Activated CD8-positive, alpha-beta T cell treated with anti-CD3 and anti-CD28 coated beads, Interleukin-2, amount 10 ng/mL, durations not matched to agents 7 days and 5 days (primary cell): ENCODE measurements around the gene SLC5A3. TPM values are rescaled to one million over a fixed set of nuclear protein-coding genes. Genes with fewer than 3 reads are reported as not detected.

Experiments used
- ATAC-seq: fragments of 150-1000 bp; cut with Tn5 transposase; one replicate; pipeline ENCODE4 v1.10.0; 2021; ENCODE audit warnings: moderate library complexity
- CTCF ChIA-PET: fragments of 350-600 bp; sonication (Branson Sonifier 250); formaldehyde crosslinking; loops from one replicate; lab custom pipeline; 2021; ENCODE audit warnings: antibody characterized with exemption; lab: Charles Lee
- POLR2A ChIA-PET: fragments of 350-600 bp; sonication (Branson Sonifier 250); formaldehyde crosslinking; loops from one replicate; lab custom pipeline; 2021; ENCODE audit warnings: antibody characterized with exemption; lab: Charles Lee
- DNase-seq: peaks from one replicate; pipeline ENCODE4 v3.0.0-alpha.2; 2020
- H3K27ac Mint-ChIP-seq: one replicate; pipeline ENCODE4 v1.8.0; 2021; ENCODE audit warnings: mild to moderate bottlenecking, mixed read lengths
- H3K27me3 Mint-ChIP-seq: one replicate; pipeline ENCODE4 v1.8.0; 2021; ENCODE audit warnings: low read depth, mixed read lengths
- H3K36me3 Mint-ChIP-seq: one replicate; pipeline ENCODE4 v1.8.0; 2021; ENCODE audit warnings: low read depth, mixed read lengths
- H3K4me1 Mint-ChIP-seq: one replicate; pipeline ENCODE4 v1.8.0; 2021; ENCODE audit warnings: low read depth, mixed read lengths
- H3K4me3 Mint-ChIP-seq: one replicate; pipeline ENCODE4 v1.8.0; 2021; ENCODE audit warnings: mild to moderate bottlenecking, mixed read lengths
- H3K9me3 Mint-ChIP-seq: one replicate; pipeline ENCODE4 v1.8.0; 2022; ENCODE audit warnings: mixed read lengths; ENCODE audit not compliant: insufficient read depth
- total RNA-seq, 2 experiments: library from RNA; stranded (reverse); gene quantifications; one replicate each; pipeline ENCODE4 v1.2.3, GENCODE V29; 2021

Gene SLC5A3
- total RNA-seq = 10 to 100 TPM; 22.4 to 24.2 TPM

DNA sequence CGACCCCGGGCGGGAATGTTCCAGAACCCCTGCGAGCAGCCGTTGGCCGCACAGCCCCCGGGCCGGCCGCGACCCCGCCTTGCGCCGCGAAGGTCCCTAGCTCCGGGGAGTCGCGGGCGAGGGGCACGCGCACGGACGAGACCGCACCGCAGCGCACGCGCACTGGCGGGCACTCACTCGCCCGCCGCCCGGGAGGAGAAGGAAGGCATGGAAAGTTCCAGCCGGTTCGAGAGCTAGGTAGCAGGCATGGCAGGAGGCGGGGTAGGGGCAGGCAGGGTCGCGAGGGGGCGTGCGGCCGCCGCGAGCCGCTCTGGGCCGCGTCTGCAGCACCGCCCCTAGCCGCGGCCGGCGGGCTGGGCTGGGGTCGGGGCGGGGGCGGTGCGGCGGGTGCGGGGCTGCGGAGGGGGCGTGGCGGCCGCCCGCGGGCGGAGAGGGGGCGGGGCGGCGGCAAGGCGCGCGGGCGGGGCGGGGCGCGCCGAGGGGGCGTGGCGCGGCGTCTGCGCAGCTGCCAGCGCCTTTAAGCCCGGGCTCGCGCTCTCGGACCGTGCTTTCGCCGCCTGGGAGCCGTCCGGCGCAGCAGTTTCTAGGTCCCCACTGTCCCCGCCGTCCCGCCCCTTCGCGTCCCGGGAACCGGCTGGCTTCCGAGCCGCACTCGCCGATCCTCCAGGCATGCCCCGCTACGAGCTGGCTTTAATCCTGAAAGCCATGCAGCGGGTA lies at the start of gene SLC5A3, which contains the start of gene MRPS6:
TSS of gene SLC5A3 (plus strand) at position 547 of the 717 bp plus-strand sequence. CDS start 21,621 bp downstream, outside the sequence.
TSS of gene MRPS6 (plus strand) at position 547 of the 717 bp plus-strand sequence. CDS start at position 670, 123 bp downstream.
- CTCF ChIA-PET = interaction anchor here (1.1 to 6.6 kb wide), 10 partner anchors 13 to 274 kb away, joined by 3 to 63 read pairs (median 4); no protein-coding TSS in a partner anchor

DNA sequence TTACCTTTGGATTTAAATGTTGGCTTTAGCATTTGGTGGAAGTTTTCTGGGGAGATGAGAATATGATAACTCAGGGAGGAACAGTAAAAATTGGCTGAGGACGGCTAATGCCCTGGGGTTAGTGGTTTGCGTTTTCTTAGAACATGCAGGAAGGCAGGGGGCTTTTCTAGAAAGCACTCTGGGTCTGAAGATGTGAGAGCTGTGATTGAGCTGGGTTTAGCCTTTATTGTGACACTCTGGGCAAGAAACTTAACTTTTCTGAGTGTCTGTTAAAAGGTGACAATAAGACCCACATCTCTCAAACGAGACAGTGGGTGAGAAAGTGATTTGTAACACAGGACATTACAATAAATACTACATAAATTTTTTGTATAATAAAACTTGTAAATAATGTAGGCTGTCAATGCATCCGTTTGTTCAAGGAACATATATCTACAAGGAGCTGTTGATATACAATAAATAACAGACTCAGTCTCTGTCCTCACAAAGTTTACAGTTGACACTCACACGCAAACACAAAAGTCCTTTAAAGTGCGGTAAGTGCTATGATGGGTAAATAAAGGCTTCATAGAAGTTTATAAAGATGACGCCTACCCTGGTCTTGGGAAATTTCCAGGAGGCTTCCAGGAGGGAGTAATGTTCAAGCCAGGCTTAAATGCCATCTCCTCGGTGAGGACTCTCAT lies 49.5 kb upstream of the SLC5A3 start:
- H3K4me1 Mint-ChIP-seq = peaks cover 25% of the 10 kb centered on the region
- CTCF ChIA-PET = interaction anchor here (1.1 to 3.7 kb wide), 3 partner anchors 69 to 175 kb away, joined by 3 to 21 read pairs (median 3); no protein-coding TSS in a partner anchor
- DNase-seq = peak; percentile 28

More for the DNA sequence above, at the start of gene SLC5A3, which contains the start of gene MRPS6:
- Mint-ChIP-seq H3K27ac (peak within 1 kb of the TSS; percentile 75), H3K9me3 (no peaks in the 10 kb centered on the region), H3K4me3 (peak within 1 kb of the TSS; percentile 92), H3K36me3 (peaks cover 36% of the 10 kb centered on the region), H3K27me3 (peaks cover 4% of the 10 kb centered on the region), H3K4me1 (peaks cover 44% of the 10 kb centered on the region)
- POLR2A ChIA-PET = interaction anchor here (0.6 to 5.1 kb wide), 9 partner anchors 10 to 149 kb away, joined by 3 to 42 read pairs (median 4); no protein-coding TSS in a partner anchor
- ATAC-seq (peak; percentile 72), DNase-seq (peak; percentile 75)

DNA sequence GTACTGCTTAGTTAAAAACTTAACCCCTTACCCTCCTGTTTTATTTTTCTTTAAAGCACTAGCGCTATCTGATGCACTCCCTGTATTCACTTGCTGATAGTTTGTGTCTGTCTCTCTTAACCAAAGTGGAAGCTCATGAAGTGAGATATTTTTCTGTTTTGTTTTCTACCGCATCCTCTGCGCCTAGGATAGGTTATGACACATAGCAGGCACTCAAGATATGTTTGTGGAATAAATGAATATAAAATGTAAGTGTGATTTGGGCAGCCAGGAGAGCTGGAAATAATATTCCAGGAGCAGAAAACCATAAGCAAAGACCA lies 49.0 kb upstream of the SLC5A3 start:
- ChIA-PET CTCF (interaction anchor here (1.3 to 3.7 kb wide), 2 partner anchors 100 to 175 kb away, joined by 3 to 21 read pairs; no protein-coding TSS in a partner anchor), POLR2A (interaction anchor here (0.5 to 1.1 kb wide), 2 partner anchors 71 to 324 kb away, joined by 3 read pairs; no protein-coding TSS in a partner anchor)
- DNase-seq = no peak
- H3K9me3 Mint-ChIP-seq = peaks cover 7% of the 10 kb centered on the region
- H3K27ac Mint-ChIP-seq = no peak overlapping the region
- no peak for ATAC-seq
- H3K36me3 Mint-ChIP-seq = peaks cover 14% of the 10 kb centered on the region
- H3K27me3 Mint-ChIP-seq = no peaks in the 10 kb centered on the region
- peaks cover 20% of the 10 kb centered on the region for H3K4me1 Mint-ChIP-seq
- no peak overlapping the region for H3K4me3 Mint-ChIP-seq

More for the DNA sequence above, 49.5 kb upstream of the SLC5A3 start:
- H3K27me3 Mint-ChIP-seq = no peaks in the 10 kb centered on the region
- peaks cover 14% of the 10 kb centered on the region for H3K36me3 Mint-ChIP-seq
- POLR2A ChIA-PET = interaction anchor here (0.5 to 1.1 kb wide), 3 partner anchors 70 to 324 kb away, joined by 3 to 5 read pairs (median 3); no protein-coding TSS in a partner anchor
- ATAC-seq = peak; percentile 31
- H3K27ac Mint-ChIP-seq = no peak overlapping the region
- peaks cover 7% of the 10 kb centered on the region for H3K9me3 Mint-ChIP-seq
- H3K4me3 Mint-ChIP-seq = no peak overlapping the region

DNA sequence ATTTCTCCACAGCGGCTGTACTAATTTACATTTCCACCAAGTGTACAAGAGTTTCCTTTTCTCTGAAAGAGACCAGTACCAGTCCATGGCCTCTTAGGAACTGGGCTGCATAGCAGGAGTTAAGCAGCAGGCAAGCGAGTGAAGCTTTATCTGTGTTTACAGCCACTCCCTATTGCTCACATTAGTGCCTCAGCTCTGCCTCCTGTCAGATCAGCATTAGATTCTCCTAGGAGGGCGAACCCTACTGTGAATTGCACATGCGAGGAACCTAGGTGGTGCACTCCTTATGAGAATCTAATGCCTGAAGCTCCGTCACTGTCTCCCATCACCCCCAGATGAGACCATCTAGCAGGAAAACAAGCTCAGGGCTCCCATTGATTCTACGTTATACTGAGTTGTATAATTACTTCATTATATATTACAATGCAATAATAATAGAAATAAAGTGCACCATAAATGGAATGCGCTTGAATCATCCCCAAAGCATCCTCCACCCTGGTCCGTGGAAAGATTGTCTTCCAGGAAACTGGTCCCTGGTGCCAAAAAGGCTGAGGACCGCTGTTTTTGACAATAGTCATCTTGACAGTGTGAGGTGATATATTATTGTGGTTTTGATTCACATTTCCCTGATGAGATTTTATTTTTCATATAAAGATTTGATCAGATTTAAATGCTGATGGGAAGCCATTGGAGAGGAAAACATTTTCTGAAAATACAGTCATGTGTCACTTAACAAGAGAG lies 45.5 kb upstream of the SLC5A3 start:
- ChIA-PET POLR2A (no interaction called here), CTCF (no interaction called here)
- ATAC-seq (no peak), DNase-seq (no peak)
- Mint-ChIP-seq H3K9me3 (no peaks in the 10 kb centered on the region), H3K27me3 (no peaks in the 10 kb centered on the region), H3K4me1 (peaks cover 15% of the 10 kb centered on the region), H3K27ac (no peak overlapping the region), H3K36me3 (no peaks in the 10 kb centered on the region), H3K4me3 (no peak overlapping the region)

DNA sequence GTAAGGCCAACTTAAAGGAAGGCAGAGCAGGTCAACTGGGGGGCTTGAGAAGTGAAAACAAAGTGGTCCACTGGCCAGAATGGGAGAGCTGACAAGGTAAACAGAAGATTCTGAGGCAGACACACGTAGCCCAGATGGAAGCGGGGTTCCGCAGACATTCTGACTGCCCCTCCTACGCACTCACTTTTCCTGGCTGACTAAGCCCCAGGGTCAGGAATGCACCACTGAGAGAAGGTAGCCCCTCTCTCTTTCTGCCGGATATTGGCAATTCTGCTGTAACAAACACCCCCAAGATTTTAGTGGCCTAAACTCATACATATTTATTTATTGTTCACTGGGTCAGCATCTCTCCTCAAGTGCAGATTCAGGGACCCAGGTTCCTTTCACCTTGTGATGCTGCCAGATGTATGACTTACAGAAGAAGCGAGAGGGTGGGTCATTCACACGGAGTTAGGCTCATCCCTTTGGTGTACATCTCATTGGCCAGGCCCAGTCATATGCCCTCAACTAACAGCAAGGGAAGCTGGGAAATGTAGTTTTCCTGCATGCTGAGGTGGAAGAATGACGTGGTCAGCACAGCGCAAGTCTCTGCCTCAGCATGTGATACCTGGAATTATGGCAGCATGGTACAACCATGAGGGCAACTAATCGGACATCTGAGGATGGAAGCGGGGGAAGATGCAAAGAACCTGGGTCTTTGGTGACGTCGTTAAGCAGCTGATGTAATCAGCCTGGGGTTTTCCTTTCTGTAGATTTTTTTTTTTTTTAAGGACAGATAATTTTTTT lies 43.4 kb upstream of the SLC5A3 start:
- Mint-ChIP-seq H3K9me3 (no peaks in the 10 kb centered on the region), H3K36me3 (no peaks in the 10 kb centered on the region), H3K4me3 (no peak overlapping the region), H3K4me1 (peaks cover 20% of the 10 kb centered on the region), H3K27ac (peak overlapping the region; percentile 69), H3K27me3 (no peaks in the 10 kb centered on the region)
- POLR2A ChIA-PET = interaction anchor here (1.0 kb wide), 1 partner anchor 81 kb away, joined by 4 read pairs; no protein-coding TSS in a partner anchor
- ATAC-seq (peak; percentile 75), DNase-seq (peak; percentile 45)
- CTCF ChIA-PET = no interaction called here

DNA sequence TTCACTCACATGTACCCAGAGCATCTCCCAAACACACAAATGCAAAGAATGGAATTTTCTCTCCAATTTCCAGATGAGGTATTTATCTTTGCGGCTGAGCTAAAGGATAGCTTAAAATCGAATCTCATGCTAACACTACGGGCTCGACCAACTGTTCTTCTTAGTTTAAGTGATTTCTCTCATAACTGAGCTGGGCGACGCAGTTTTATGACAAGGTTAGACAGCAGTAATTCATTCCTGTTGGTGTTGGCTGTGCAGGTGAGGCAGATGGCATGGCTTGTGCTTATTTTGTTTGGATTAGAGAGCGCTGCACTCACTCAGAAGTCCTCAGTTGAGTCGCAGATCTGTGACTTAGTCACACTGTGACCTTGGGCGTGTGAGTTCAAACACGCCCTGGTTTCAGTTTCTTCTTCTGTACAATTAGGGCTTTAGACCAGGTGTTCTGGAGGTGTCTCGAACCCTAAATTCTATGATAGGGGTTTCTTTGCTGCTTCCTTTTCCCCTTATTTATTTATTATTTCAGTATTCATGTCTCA lies 41.5 kb upstream of the SLC5A3 start:
- ChIA-PET CTCF (no interaction called here), POLR2A (no interaction called here)
- peaks cover 4% of the 10 kb centered on the region for H3K27me3 Mint-ChIP-seq
- no peak overlapping the region for H3K4me3 Mint-ChIP-seq
- peaks cover 3% of the 10 kb centered on the region for H3K36me3 Mint-ChIP-seq
- DNase-seq (no peak), ATAC-seq (no peak)
- no peak overlapping the region for H3K27ac Mint-ChIP-seq
- peaks cover 20% of the 10 kb centered on the region for H3K4me1 Mint-ChIP-seq
- H3K9me3 Mint-ChIP-seq = peaks cover 4% of the 10 kb centered on the region

DNA sequence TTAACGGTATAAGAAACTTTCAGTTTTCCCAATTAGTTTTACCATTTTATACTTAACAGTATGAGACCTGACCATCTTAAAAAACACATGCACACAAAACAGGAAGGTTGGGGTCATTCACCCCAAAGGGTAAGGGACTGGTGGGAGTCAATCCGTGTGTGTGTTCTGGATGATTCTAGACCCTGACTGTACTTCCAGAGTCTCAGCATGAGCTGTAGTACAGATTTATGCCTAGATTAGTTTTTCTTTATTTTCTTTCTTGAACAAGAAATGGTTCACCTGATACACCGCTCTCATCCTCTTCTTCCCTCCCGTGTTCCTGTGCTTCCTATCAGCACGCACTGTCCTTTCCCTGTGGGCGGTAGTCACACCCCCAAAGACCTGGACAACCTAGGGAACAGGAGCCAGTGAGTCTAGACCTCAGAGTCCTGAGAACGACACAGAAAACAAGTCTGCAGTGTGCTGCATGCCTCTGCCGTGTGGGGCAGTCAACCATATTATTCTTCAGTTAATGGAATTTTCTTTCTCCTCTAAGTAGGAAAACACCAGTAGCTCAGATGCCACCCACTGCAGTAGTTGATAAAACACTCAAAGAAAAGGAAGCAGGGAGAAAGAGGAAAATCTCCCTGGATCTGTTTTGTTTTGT lies 38.9 kb upstream of the SLC5A3 start:
- no peak for ATAC-seq
- H3K4me3 Mint-ChIP-seq = no peak overlapping the region
- no peak for DNase-seq
- POLR2A ChIA-PET = no interaction called here
- H3K27ac Mint-ChIP-seq = no peak overlapping the region
- peaks cover 4% of the 10 kb centered on the region for H3K27me3 Mint-ChIP-seq
- H3K36me3 Mint-ChIP-seq = peaks cover 7% of the 10 kb centered on the region
- H3K4me1 Mint-ChIP-seq = peaks cover 20% of the 10 kb centered on the region
- CTCF ChIA-PET = no interaction called here
- H3K9me3 Mint-ChIP-seq = peaks cover 4% of the 10 kb centered on the region

DNA sequence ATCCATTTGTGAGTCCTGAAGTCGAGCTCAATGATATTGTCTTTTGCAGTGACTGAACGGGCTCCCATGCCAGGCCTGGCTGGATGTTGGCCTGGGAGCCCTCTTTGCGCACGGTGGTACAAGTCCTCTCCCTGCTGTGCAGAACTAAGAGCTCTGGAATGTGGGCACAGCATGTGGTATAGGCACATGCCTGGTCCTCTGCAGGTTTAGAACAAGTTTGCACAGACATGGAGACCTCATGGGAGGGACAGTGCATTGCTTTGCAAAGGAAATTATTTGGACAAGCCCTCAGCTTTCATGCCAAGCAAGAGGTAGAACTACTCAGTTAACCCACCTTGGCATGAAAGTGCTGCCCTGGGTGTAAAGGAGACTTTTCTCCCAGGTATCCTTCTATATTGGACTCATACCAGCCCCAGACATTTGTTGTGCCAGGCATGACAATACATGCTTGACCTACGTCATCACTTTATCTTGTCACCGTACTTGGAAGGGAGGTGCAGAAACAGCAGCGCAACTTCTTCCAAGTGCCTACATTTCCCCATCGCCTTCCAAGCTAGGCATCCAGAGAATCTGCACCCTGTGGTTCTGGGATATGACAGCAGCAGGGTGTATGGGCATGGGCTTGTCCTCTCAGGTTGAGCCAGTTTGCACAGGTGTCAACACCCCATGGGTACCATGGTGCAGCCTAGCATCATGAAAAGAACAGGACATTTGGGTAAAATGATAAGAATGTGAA lies 37.6 kb upstream of the SLC5A3 start:
- no peak for ATAC-seq
- Mint-ChIP-seq H3K27ac (peak overlapping the region; percentile 6), H3K4me1 (peaks cover 16% of the 10 kb centered on the region), H3K36me3 (peaks cover 7% of the 10 kb centered on the region), H3K27me3 (peaks cover 4% of the 10 kb centered on the region), H3K4me3 (no peak overlapping the region), H3K9me3 (peaks cover 4% of the 10 kb centered on the region)
- CTCF ChIA-PET = no interaction called here
- POLR2A ChIA-PET = no interaction called here
- DNase-seq = no peak

DNA sequence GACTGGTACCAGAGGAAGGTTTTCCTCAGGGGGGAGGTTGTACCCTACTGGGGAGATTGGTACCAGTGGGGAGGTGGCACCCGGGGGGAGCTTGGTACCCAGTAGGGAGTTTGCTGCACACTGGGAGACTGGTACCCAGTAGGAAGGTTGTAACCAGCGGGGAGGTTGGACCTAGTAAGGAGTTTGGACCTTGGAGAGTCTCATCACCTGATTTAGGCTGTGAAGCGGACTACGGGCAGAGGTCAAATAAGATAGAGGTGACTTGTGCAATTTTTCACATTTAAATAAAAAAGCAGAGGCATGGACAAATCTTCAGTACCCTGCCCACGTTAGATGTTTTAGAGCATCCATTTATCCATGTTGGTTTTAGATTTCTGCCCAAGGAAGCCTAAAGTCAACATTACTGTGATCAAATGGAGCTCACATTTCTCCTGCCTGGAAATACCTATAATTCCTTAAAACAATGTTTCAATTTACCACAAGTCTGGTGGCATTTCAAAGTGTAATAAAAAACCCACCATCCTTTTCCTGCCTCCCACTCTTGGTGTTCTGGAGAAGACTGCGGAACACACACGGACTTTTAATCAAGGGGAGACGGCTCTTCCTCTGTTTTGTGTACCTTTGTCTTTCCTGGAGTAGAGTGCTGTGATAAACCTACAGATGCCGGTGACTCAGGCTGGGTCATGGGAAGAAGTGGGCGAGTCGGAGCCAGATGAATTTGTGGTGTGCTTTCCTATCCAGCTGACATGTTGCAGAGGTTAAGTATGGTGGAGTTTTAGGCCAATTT lies 36.2 kb upstream of the SLC5A3 start:
- no peak overlapping the region for H3K4me3 Mint-ChIP-seq
- no peak for ATAC-seq
- no peak overlapping the region for H3K27ac Mint-ChIP-seq
- POLR2A ChIA-PET = no interaction called here
- H3K9me3 Mint-ChIP-seq = peaks cover 4% of the 10 kb centered on the region
- H3K4me1 Mint-ChIP-seq = peaks cover 11% of the 10 kb centered on the region
- CTCF ChIA-PET = no interaction called here
- H3K27me3 Mint-ChIP-seq = peaks cover 6% of the 10 kb centered on the region
- H3K36me3 Mint-ChIP-seq = peaks cover 7% of the 10 kb centered on the region
- no peak for DNase-seq
